Measurements from ENCODE around the gene GDAP2.

The GDAP2 gene

DNA sequence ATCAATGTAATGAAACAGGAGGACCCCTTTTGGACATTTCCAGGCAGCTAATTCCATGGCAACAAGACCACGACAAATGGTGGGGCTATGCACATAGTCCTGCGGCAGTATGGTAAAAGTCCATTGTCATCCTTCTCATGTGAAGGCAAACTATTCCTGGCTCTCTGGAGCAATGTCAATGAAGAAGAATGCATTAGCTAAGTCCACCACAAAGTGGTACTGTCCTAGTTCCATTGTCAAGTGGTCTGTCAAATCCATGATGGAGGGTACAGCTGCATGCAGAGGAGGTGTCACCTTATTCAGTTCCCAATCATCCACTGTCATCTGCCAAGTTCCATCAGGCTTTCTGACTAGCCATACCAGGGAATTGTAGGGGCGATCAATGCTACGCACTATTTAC lies 110.1 kb downstream of the GDAP2 start:
- no peak for DNase-seq (ENCODE audit: low read depth)
- TF ChIP-seq, protein P1, sequence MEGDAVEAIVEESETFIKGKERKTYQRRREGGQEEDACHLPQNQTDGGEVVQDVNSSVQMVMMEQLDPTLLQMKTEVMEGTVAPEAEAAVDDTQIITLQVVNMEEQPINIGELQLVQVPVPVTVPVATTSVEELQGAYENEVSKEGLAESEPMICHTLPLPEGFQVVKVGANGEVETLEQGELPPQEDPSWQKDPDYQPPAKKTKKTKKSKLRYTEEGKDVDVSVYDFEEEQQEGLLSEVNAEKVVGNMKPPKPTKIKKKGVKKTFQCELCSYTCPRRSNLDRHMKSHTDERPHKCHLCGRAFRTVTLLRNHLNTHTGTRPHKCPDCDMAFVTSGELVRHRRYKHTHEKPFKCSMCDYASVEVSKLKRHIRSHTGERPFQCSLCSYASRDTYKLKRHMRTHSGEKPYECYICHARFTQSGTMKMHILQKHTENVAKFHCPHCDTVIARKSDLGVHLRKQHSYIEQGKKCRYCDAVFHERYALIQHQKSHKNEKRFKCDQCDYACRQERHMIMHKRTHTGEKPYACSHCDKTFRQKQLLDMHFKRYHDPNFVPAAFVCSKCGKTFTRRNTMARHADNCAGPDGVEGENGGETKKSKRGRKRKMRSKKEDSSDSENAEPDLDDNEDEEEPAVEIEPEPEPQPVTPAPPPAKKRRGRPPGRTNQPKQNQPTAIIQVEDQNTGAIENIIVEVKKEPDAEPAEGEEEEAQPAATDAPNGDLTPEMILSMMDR (conservative IDR thresholded peaks at IDR 0.05; ENCODE audit: control insufficient read depth, insufficient read depth, low read depth, low read length): no peak
- H3K4me3 ChIP-seq (ENCODE audit: control insufficient read depth, low read depth, low read length): no peak overlapping the region

DNA sequence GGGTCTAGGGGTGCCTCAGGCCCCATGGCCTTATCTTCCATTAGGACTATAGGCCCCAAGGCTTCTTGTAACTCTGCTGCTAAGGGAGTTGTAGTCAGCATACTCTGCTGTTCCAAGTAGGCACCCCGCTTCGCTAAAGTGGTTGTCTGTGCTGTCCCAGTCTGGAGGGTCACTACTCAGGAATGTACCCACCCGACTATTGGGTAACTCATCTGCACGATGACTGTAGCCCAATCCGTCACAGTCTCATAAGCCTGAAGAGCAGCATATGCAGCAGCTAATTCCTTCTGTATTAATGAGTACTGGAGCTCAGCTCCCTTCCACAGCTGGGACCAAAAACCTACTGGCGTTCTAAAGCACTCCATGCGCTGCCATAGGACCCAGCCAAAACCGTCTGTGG lies 111.0 kb downstream of the GDAP2 start:
- DNase-seq (ENCODE audit: low read depth): peak; percentile 85
- H3K4me3 ChIP-seq (ENCODE audit: control insufficient read depth, low read depth, low read length): no peak overlapping the region
- TF ChIP-seq, protein P1 (conservative IDR thresholded peaks at IDR 0.05; ENCODE audit: control insufficient read depth, insufficient read depth, low read depth, low read length): no peak

DNA sequence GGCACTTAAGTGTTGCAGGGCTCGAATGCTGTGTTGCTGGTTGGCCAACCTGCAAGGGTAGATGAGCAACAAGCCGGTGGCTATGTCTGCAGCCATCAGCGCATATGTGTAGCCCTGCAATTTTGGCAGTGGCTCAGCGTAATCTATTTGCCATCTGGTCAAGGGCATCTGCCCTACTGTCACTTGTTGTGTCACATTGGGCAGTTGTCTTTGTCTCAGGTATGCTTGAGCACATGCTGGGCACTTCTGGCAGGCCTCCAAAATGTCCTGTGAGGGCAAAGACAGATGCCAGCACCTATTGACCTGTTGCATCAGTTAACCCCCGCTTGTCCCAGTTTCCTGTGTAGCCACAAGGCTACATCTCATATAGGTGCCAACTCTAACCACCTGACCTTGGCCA lies 111.8 kb downstream of the GDAP2 start:
- no peak for DNase-seq (ENCODE audit: low read depth)
- no peak overlapping the region for H3K4me3 ChIP-seq (ENCODE audit: control insufficient read depth, low read depth, low read length)
- TF ChIP-seq, protein P1 (conservative IDR thresholded peaks at IDR 0.05; ENCODE audit: control insufficient read depth, insufficient read depth, low read depth, low read length): no peak

DNA sequence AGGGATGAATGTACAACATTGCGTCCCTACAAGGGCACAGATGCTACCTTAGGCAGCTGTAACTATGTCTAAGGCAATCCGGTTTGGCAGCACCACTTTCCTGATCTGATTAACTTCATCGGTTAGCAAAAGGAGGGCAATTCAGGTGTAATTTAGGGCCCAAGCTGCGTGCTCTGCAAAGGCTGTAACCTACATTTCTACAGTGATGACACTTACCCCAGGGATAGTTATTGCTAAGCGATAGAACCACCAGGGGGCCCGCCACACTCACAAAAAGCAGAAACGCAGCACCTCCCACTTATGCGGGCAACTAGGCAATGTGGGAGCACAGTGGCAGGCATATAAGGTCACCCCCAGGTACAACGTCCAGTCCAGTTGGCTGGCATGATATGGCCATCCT lies 113.5 kb downstream of the GDAP2 start:
- TF ChIP-seq, protein P1 (conservative IDR thresholded peaks at IDR 0.05; ENCODE audit: control insufficient read depth, insufficient read depth, low read depth, low read length): no peak
- no peak overlapping the region for H3K4me3 ChIP-seq (ENCODE audit: control insufficient read depth, low read depth, low read length)
- no peak for DNase-seq (ENCODE audit: low read depth)

DNA sequence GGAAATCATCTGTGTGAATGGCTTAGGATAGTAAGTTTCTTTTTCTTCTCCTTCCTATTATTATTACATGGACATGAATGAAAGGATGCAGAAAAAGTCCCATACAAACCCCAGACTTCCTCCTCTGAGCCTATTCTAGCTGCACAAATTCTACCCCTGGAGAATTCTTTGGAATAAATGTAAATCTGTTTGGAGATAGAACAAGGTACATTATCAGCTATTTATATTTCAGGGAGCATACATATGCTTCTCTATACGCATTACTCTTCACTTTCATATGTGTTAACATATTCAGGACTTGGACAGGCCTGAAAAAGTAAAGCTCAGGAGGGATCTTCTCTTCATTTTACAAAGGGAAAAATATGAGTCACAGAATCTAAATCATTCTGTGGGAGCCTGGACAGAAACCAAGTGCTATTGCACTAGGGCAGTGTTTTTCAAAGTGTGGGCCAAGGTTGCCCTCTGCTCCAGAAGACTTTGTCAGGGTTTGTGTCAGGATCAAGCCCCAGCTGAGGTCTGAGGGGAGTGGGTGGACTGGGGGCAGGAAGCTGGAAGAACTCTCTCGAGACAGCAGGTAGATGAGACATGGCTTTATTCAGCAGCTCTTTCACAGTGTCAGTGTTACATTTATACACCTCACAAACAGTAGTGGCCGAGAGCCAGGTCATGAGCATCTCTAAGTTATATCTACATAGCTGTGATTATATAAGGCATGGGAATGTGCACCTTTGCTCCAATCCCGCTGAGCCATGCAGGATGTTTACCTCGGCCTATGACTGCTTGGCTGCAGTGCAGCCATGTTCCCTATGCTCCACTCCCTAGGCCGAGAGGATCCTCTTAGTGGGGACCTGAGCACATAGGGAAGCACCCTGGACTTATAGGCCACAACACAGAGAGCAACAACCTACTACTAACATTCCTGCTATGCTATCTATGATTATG lies 114.3 kb downstream of the GDAP2 start:
- peak; percentile 91 for DNase-seq (ENCODE audit: low read depth)
- TF ChIP-seq, protein P1 (conservative IDR thresholded peaks at IDR 0.05; ENCODE audit: control insufficient read depth, insufficient read depth, low read depth, low read length): no peak
- no peak overlapping the region for H3K4me3 ChIP-seq (ENCODE audit: control insufficient read depth, low read depth, low read length)
